GM23338 (cell line): ENCODE data around the gene HACD3. TPM values are rescaled to one million over a fixed set of nuclear protein-coding genes. Genes with fewer than 3 reads are reported as not detected.

Source experiments
- ATAC-seq: fragments of 200-7000 bp; cut with Tn5 transposase; 3 replicates; pipeline ENCODE4 v1.9.1; 2020
- DNase-seq: peaks from one replicate; pipeline ENCODE4 v3.0.0-alpha.2; 2015; ENCODE audit warnings: low spot score
- H2AFZ ChIP-seq: fragments of 200-600 bp; sonication (generic); 2 replicates; pipeline ENCODE4 v1.8.0; 2016; ENCODE audit warnings: antibody characterized with exemption, mild to moderate bottlenecking, moderate library complexity
- H3F3A ChIP-seq: fragments of 200-600 bp; sonication (generic); replicated peaks from 2 replicates; pipeline ENCODE4 v1.8.0; 2017; ENCODE audit warnings: antibody characterized with exemption, mixed run types, low read depth
- H3K27ac ChIP-seq: fragments of 200-600 bp; sonication (generic); 2 replicates; pipeline ENCODE4 v1.6.1; 2016; ENCODE audit warnings: low read depth
- H3K27me3 ChIP-seq: fragments of 200-600 bp; sonication (generic); 2 replicates; pipeline ENCODE4 v1.8.0; 2016; ENCODE audit warnings: mild to moderate bottlenecking, mixed run types, moderate library complexity; ENCODE audit not compliant: insufficient read depth
- H3K36me3 ChIP-seq: fragments of 200-600 bp; sonication (generic); 2 replicates; pipeline ENCODE4 v1.8.0; 2016; ENCODE audit warnings: mild to moderate bottlenecking; ENCODE audit not compliant: insufficient read depth
- H3K4me1 ChIP-seq: fragments of 200-600 bp; sonication (generic); 2 replicates; pipeline ENCODE4 v1.8.0; 2016; ENCODE audit warnings: mild to moderate bottlenecking, moderate library complexity; ENCODE audit not compliant: insufficient read depth
- H3K4me2 ChIP-seq: fragments of 200-600 bp; sonication (generic); 2 replicates; pipeline ENCODE4 v1.7.1; 2017; ENCODE audit warnings: mixed run types
- H3K4me3 ChIP-seq: fragments of 200-600 bp; sonication (generic); 2 replicates; pipeline ENCODE4 v1.6.1; 2016; ENCODE audit warnings: mixed run types
- H3K79me2 ChIP-seq: fragments of 200-600 bp; sonication (generic); replicated peaks from 2 replicates; pipeline ENCODE4 v1.8.0; 2017; ENCODE audit warnings: mild to moderate bottlenecking; ENCODE audit not compliant: insufficient read depth
- H3K9me2 ChIP-seq: fragments of 200-600 bp; sonication (generic); 2 replicates; pipeline ENCODE4 v1.8.0; 2017; ENCODE audit not compliant: insufficient read depth
- H4K20me1 ChIP-seq: fragments of 200-600 bp; sonication (generic); replicated peaks from 2 replicates; pipeline ENCODE4 v1.8.0; 2017; ENCODE audit warnings: mild to moderate bottlenecking; ENCODE audit not compliant: insufficient read depth
- H3K27ac Mint-ChIP-seq: 2 replicates; pipeline ENCODE4 v1.8.0; 2020; ENCODE audit warnings: inconsistent platforms, mild to moderate bottlenecking, moderate library complexity, mixed read lengths
- H3K27me3 Mint-ChIP-seq: 3 replicates; pipeline ENCODE4 v1.8.0; 2022; ENCODE audit warnings: low read depth, mild to moderate bottlenecking, moderate library complexity, mixed read lengths, inconsistent platforms; ENCODE audit not compliant: insufficient read depth, poor library complexity
- H3K36me3 Mint-ChIP-seq: 3 replicates; pipeline ENCODE4 v1.8.0; 2021; ENCODE audit warnings: low read depth, mild to moderate bottlenecking, inconsistent platforms, moderate library complexity, mixed read lengths
- H3K4me1 Mint-ChIP-seq: 3 replicates; pipeline ENCODE4 v1.8.0; 2020; ENCODE audit warnings: mild to moderate bottlenecking, inconsistent platforms, mixed read lengths
- H3K4me3 Mint-ChIP-seq: 3 replicates; pipeline ENCODE4 v1.8.0; 2021; ENCODE audit warnings: moderate library complexity, mild to moderate bottlenecking, inconsistent platforms, mixed read lengths
- H3K9me3 Mint-ChIP-seq: 3 replicates; pipeline ENCODE4 v1.8.0; 2020; ENCODE audit warnings: moderate library complexity, mild to moderate bottlenecking, inconsistent platforms, mixed read lengths
- CREB1 ChIP-seq: fragments of 250-450 bp; sonication (Bioruptor Pico); IDR thresholded peaks from 2 replicates; pipeline ENCODE4 v1.5.0; 2020; ENCODE audit warnings: low read depth, mild to moderate bottlenecking, moderate library complexity
- CTCF ChIP-seq, 2 experiments: fragments of 200-600 bp in 1 of 2; sonication (generic) in 1 of 2; conservative IDR thresholded peaks; 2 replicates each; pipeline versions ENCODE4 v1.5.1 to v1.6.1; 2016 to 2017; ENCODE audit warnings: antibody characterized with exemption in 2 of 2, low read depth in 2 of 2, mild to moderate bottlenecking in 2 of 2, moderate library complexity in 1 of 2
- ETS1 ChIP-seq: IDR thresholded peaks from 2 replicates; pipeline ENCODE4 v1.6.1; 2016; ENCODE audit warnings: antibody characterized with exemption
- EZH2 ChIP-seq: fragments of 200-600 bp; sonication (generic); IDR thresholded peaks from one replicate; pipeline ENCODE4 v1.8.0; 2017; ENCODE audit warnings: antibody characterized with exemption, mild to moderate bottlenecking, low read depth; ENCODE audit not compliant: unreplicated experiment
- EZH2phosphoT487 ChIP-seq: fragments of 200-600 bp; sonication (generic); IDR thresholded peaks from one replicate; pipeline ENCODE4 v1.8.1; 2018; ENCODE audit warnings: antibody characterized with exemption; ENCODE audit not compliant: unreplicated experiment
- JUNB ChIP-seq: IDR thresholded peaks from one replicate; pipeline ENCODE4 v1.6.1; 2016; ENCODE audit warnings: antibody characterized with exemption; ENCODE audit not compliant: unreplicated experiment
- NANOG ChIP-seq: IDR thresholded peaks from 2 replicates; pipeline ENCODE4 v1.6.1; 2016; ENCODE audit warnings: antibody characterized with exemption, borderline replicate concordance
- POLR2AphosphoS5 ChIP-seq: IDR thresholded peaks from 2 replicates; pipeline ENCODE4 v1.6.1; 2016; ENCODE audit warnings: antibody characterized with exemption, low read depth
- REST ChIP-seq: IDR thresholded peaks from one replicate; pipeline ENCODE4 v1.6.1; 2018; ENCODE audit warnings: antibody characterized with exemption; ENCODE audit not compliant: unreplicated experiment
- STAT1 ChIP-seq: IDR thresholded peaks from one replicate; pipeline ENCODE4 v1.6.1; 2016; ENCODE audit warnings: antibody characterized with exemption; ENCODE audit not compliant: unreplicated experiment
- ZNF114 ChIP-seq: fragments of 250-450 bp; sonication (Bioruptor Pico); IDR thresholded peaks from 2 replicates; pipeline ENCODE4 v1.5.0; 2020; ENCODE audit warnings: mild to moderate bottlenecking, moderate library complexity
- ZNF331 ChIP-seq: fragments of 250-450 bp; sonication (Bioruptor Pico); IDR thresholded peaks from 2 replicates; pipeline ENCODE4 v1.5.0; 2020; ENCODE audit warnings: low read depth, mild to moderate bottlenecking, moderate library complexity
- ZNF462 ChIP-seq: fragments of 250-450 bp; sonication (Bioruptor Pico); IDR thresholded peaks from 2 replicates; pipeline ENCODE4 v1.5.0; 2020; ENCODE audit warnings: mild to moderate bottlenecking, moderate library complexity
- polyA plus RNA-seq: library from polyadenylated mRNA; unstranded; fragments of >200 nt; fragmentation: Nextera tagmentation; extraction: Ambion mirVana; gene quantifications from 2 replicates; pipeline ENCODE4 v1.2.1, GENCODE V29; 2016
- total RNA-seq: library from RNA; depleted of rRNA; stranded (reverse); fragments of >200 nt; shearing (Covaris generic); gene quantifications from 2 replicates; pipeline ENCODE4 v1.2.3, GENCODE V29; 2014

HACD3 gene
- total and polyA plus RNA-seq, 2 experiments from 2014 or later, result 123 to 131 TPM

- Histone ChIP-seq H3K79me2 (peaks cover 24% of the 10 kb centered on the region; the same call in 1 of the 2 replicates), H3K36me3 (peaks cover 64% of the 10 kb centered on the region), H3K4me1 (no peaks in the 10 kb centered on the region), H3K27me3 (no peaks in the 10 kb centered on the region), H3F3A (peaks cover 4% of the 10 kb centered on the region; the same call in 1 of the 2 replicates), H3K4me3 (no peak overlapping the region), H3K27ac (no peak overlapping the region), H4K20me1 (peaks cover 14% of the 10 kb centered on the region), H3K9me2 (no peaks in the 10 kb centered on the region), H3K4me2 (no peak overlapping the region), H2AFZ (no peak overlapping the region)
- TF ChIP-seq POLR2AphosphoS5 (no peak), ZNF331 (CRISPR knock-in tag) (no peak), EZH2phosphoT487 (no peak), ZNF462 (CRISPR knock-in tag) (no peak), CTCF (conservative IDR thresholded peaks at IDR 0.05; ENCODE audit: low read depth in 2 of 2) (no peak), ETS1 (no peak), EZH2 (no peak), REST (no peak), STAT1 (no peak), NANOG (no peak), JUNB (no peak), CREB1 (CRISPR knock-in tag) (no peak), ZNF114 (CRISPR knock-in tag) (no peak)
- Mint-ChIP-seq H3K27me3 (no peaks in the 10 kb centered on the region), H3K4me1 (no peaks in the 10 kb centered on the region), H3K9me3 (peaks cover 5% of the 10 kb centered on the region), H3K4me3 (no peak overlapping the region), H3K27ac (no peak overlapping the region), H3K36me3 (peaks cover 98% of the 10 kb centered on the region)
- ATAC-seq, result no peak
- no peak for DNase-seq
Observed at GRCh38 chr15:65561934-65562333, 31.7 kb downstream of the HACD3 start.
